Mammary epithelial cell (primary cell): ENCODE data around the gene DDX47.

Experiments used
- EZH2 ChIP-seq: IDR thresholded peaks from 2 replicates; pipeline ENCODE4 v1.6.1; 2012; ENCODE audit warnings: low read length, inconsistent platforms, borderline replicate concordance
- TF ChIP-seq, protein P1 (sequence below), 2 donors: IDR thresholded peaks in 1 of 2; conservative IDR thresholded peaks in 1 of 2; 2 replicates each; pipeline ENCODE4 v1.5.1; 2011 to 2012; ENCODE audit warnings: inconsistent platforms in 2 of 2, low read length in 2 of 2, mild to moderate bottlenecking in 2 of 2, control low read depth in 1 of 2, low read depth in 1 of 2; ENCODE audit not compliant: insufficient read depth in 1 of 2; ENCODE audit errors: extremely low read depth in 1 of 2

DNA sequence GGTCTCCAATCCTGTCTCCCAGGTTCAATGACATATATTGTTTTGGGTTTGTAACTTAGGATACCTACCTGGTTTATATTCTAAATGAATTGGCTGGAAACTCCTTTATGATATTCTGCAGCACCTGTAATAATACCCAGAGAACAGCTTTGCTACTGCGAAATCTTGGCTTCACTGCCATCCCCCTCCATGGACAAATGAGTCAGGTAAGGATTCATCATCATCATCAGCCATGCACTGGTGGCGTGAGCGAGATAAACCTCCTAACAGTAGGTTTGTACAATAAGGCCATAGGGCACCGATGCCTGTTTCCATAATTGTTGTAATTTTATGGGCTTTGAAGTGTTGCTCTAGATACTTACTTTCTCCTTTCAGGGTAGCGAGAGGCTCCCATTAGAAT lies 10.7 kb downstream of the DDX47 start:
- TF ChIP-seq, protein P1, sequence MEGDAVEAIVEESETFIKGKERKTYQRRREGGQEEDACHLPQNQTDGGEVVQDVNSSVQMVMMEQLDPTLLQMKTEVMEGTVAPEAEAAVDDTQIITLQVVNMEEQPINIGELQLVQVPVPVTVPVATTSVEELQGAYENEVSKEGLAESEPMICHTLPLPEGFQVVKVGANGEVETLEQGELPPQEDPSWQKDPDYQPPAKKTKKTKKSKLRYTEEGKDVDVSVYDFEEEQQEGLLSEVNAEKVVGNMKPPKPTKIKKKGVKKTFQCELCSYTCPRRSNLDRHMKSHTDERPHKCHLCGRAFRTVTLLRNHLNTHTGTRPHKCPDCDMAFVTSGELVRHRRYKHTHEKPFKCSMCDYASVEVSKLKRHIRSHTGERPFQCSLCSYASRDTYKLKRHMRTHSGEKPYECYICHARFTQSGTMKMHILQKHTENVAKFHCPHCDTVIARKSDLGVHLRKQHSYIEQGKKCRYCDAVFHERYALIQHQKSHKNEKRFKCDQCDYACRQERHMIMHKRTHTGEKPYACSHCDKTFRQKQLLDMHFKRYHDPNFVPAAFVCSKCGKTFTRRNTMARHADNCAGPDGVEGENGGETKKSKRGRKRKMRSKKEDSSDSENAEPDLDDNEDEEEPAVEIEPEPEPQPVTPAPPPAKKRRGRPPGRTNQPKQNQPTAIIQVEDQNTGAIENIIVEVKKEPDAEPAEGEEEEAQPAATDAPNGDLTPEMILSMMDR (conservative IDR thresholded peaks at IDR 0.05 in 1 of 2, IDR thresholded peaks at IDR 0.05 in 1 of 2; ENCODE audit: extremely low read depth in 1 of 2, insufficient read depth in 1 of 2, low read depth in 1 of 2, low read length in 2 of 2) = no peak
- TF ChIP-seq EZH2 = no peak
